GM18520 (cell line): ENCODE results near the gene TRAF3.

ENCODE experiments used
- ATAC-seq: cut with Tn5 transposase; IDR thresholded peaks from one replicate; pipeline ENCODE4 v1.9.1; 2021; ENCODE audit not compliant: unreplicated experiment

Gene TRAF3

DNA sequence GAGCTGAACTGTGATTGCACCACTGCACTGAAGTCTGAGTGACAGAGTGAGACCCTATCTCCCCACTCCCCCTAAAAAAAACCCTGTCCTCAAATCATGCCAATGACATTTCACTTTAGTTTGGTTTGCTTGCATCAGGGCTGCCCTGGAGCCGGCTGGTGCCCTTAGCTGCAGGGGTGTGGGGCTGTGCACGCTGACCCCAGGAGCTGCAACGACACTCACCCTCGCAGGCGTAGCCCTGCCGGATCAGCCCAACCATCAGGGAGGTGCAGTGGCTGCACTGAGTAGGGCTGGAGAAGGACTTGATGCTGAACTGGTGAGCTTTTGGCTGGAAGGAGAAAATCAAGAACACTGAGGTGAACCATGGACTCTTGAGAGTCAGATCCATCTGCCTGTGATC, 175.0 kb downstream of the TRAF3 start:
- ATAC-seq = no peak

DNA sequence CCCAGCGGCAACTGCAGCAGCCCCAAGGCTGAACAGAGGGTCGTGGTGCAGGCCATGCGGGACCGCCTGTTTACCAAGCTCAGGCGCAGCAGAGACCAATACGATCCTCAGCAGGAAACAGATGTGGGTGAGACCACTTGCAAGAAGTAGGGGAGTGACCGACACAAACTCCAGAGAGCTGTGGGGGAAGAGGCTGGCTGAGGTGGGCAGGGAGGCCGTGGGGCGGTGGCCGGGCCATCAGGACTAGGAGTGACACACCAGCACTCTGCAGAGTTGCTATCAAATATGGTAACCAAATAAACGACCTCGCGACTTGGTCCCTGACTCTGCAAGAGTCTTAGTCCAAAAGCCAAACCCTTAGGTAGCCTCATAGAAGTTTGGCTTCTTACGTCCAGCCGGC, 175.9 kb downstream of the TRAF3 start:
- ATAC-seq = no peak

- ATAC-seq = no peak
Observed at GRCh38 chr14:102954081-102954789, 177.0 kb downstream of the TRAF3 start.

GRCh38 chr14:102955636-102956408, 178.6 kb downstream of the TRAF3 start:
- ATAC-seq = no peak

- no peak for ATAC-seq
Observed at GRCh38 chr14:102957222-102957621, 180.0 kb downstream of the TRAF3 start.

GRCh38 chr14:102958461-102958860, 181.2 kb downstream of the TRAF3 start:
- ATAC-seq = no peak
